ENCODE measurements around the gene DIS3L2.

DNA sequence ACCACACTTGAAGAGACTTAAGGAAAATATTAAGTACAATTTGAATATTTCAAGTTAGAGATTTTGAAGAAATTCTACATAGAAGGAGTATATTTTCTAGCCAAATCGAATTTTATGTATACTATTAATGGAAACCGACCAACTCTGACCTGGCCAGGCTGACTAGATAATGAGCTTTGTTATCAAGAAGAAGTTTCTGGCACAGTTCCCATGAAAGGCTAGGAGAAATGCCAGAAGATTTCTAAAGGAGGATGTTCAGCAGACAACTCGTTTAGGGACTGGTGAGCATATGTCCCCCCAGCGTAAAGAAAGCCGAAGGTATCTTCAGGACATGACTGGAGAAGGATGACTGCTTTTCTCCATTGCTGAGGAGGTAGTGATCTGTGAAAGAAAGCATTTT, 127.3 kb downstream of the DIS3L2 start:
- TF ChIP-seq POLR2A (IDR thresholded peaks at IDR 0.05; ENCODE audit: low read length) (no peak), GATA1 (IDR thresholded peaks at IDR 0.05; ENCODE audit: low read depth, low read length) (no peak)

Data from erythroblast (primary cell).